HG03342 (cell line): Measurements from ENCODE around the gene KCTD1.

Experiments
- ATAC-seq: cut with Tn5 transposase; IDR thresholded peaks from one replicate; pipeline ENCODE4 v1.9.1; 2021; ENCODE audit warnings: mild to moderate bottlenecking, moderate library complexity; ENCODE audit not compliant: unreplicated experiment

KCTD1 gene

GRCh38 chr18:26524504-26525351 lies 23.6 kb downstream of the KCTD1 start:
- ATAC-seq, result no peak

- ATAC-seq, result no peak
Observed at GRCh38 chr18:26524002-26524401, 24.4 kb downstream of the KCTD1 start.

GRCh38 chr18:26521617-26522016 lies 26.7 kb downstream of the KCTD1 start:
- ATAC-seq, result no peak

GRCh38 chr18:26520974-26521373 lies 27.4 kb downstream of the KCTD1 start:
- ATAC-seq, result no peak

GRCh38 chr18:26519114-26519513 lies 29.2 kb downstream of the KCTD1 start:
- no peak for ATAC-seq

GRCh38 chr18:26516964-26517363 lies 31.4 kb downstream of the KCTD1 start:
- ATAC-seq, result no peak

GRCh38 chr18:26515643-26516487 lies 32.5 kb downstream of the KCTD1 start:
- ATAC-seq, result no peak

- no peak for ATAC-seq
Observed at GRCh38 chr18:26511339-26512071, 36.8 kb downstream of the KCTD1 start.

GRCh38 chr18:26510337-26510736 lies 38.0 kb downstream of the KCTD1 start:
- ATAC-seq, result no peak

- ATAC-seq, result no peak
Observed at GRCh38 chr18:26506012-26506411, 42.3 kb downstream of the KCTD1 start.

- ATAC-seq, result no peak
Observed at GRCh38 chr18:26504831-26505230, 43.5 kb downstream of the KCTD1 start.

- no peak for ATAC-seq
Observed at GRCh38 chr18:26503382-26503781, 45.0 kb downstream of the KCTD1 start.

GRCh38 chr18:26502823-26503222 lies 45.5 kb downstream of the KCTD1 start:
- no peak for ATAC-seq

GRCh38 chr18:26497866-26498265 lies 50.5 kb downstream of the KCTD1 start:
- no peak for ATAC-seq

- ATAC-seq, result no peak
Observed at GRCh38 chr18:26496528-26496927, 51.8 kb downstream of the KCTD1 start.

GRCh38 chr18:26495287-26495686 lies 53.1 kb downstream of the KCTD1 start:
- ATAC-seq, result no peak

- no peak for ATAC-seq
Observed at GRCh38 chr18:26493021-26493420, 55.3 kb downstream of the KCTD1 start.

GRCh38 chr18:26491194-26491816 lies 57.0 kb downstream of the KCTD1 start:
- ATAC-seq, result no peak

- no peak for ATAC-seq
Observed at GRCh38 chr18:26489881-26490280, 58.5 kb downstream of the KCTD1 start.

- no peak for ATAC-seq
Observed at GRCh38 chr18:26489191-26489590, 59.2 kb downstream of the KCTD1 start.
